Heart left ventricle (tissue), 13 donors: ENCODE data around the gene LRRC2.

ENCODE experiments used
- POLR2A ChIP-seq, 2 donors: fragments of 450-650 bp; IDR thresholded peaks; one replicate each; pipeline ENCODE4 v1.6.1; 2017; ENCODE audit warnings: antibody characterized with exemption in 2 of 2, mild to moderate bottlenecking in 2 of 2, moderate library complexity in 2 of 2
- TF ChIP-seq, protein P1 (sequence below), 12 donors: fragments of 200-600 bp; sonication (generic) in 4 of 12; IDR thresholded peaks; one replicate each; pipeline versions ENCODE4 v1.5.0 to v1.8.0; 2018 to 2022; ENCODE audit warnings: antibody characterized with exemption in 12 of 12, mild to moderate bottlenecking in 5 of 12
- donor health status: ischemic (EF 13 %, LVEDD 7.1; RV severe dilation, severe dysfunction).
- donor health status: DM: no; HTN: yes; CAD: no.
- donor health status: DM: no; HTN: no; CAD: no.
- donor health status: ischemic (EF 25% LVEDD 6.9; RV normal size, moderate dysfunction).
- donor health status: ischemic (EF 25% LVEDD 5.7; RV mildly dilated, moderate dysfunction).
- donor health status: ischemic (EF 35%, LVEDD 5.7; RV mildly dilated, moderate dysfunction).
- donor health status: nonischemic (EF 11% LVEDD 7.7; RV severe dilation, severe dysfunction).
- donor health status: DM: yes; HTN: yes; CAD: no.
- donor health status: PGD.
- donor health status: ischemic (EF 29% LVEDD 5.4; RV normal size, mild dysfunction).
- donor health status: nonischemic (EF 23%, LVEDD 6.1; RV moderate dilation, normal function).

DNA sequence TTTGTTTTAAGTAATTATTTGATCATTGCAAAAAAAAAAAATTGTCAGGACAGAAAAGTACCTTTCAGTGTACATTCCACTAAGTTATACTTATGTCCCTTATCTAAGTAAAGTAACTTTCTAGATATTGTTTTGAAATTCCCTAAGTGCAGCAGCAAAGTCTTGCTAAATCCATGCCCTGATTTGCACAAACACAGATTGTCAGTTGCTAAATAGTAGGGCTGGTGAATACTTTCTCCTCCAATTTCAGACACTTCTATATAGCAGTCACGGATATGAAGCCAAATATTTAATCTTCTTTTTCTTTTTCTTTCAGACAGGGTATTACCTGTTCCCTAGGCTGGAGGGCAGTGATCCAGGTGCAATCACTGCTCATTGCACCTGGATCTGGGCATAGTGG, 12.9 kb downstream of the LRRC2 start:
- TF ChIP-seq, protein P1, sequence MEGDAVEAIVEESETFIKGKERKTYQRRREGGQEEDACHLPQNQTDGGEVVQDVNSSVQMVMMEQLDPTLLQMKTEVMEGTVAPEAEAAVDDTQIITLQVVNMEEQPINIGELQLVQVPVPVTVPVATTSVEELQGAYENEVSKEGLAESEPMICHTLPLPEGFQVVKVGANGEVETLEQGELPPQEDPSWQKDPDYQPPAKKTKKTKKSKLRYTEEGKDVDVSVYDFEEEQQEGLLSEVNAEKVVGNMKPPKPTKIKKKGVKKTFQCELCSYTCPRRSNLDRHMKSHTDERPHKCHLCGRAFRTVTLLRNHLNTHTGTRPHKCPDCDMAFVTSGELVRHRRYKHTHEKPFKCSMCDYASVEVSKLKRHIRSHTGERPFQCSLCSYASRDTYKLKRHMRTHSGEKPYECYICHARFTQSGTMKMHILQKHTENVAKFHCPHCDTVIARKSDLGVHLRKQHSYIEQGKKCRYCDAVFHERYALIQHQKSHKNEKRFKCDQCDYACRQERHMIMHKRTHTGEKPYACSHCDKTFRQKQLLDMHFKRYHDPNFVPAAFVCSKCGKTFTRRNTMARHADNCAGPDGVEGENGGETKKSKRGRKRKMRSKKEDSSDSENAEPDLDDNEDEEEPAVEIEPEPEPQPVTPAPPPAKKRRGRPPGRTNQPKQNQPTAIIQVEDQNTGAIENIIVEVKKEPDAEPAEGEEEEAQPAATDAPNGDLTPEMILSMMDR (IDR thresholded peaks at IDR 0.05) = no peak
- TF ChIP-seq POLR2A (IDR thresholded peaks at IDR 0.05) = no peak
